A549 (cell line): ENCODE results near the gene SLC9A9.

Experiments
- BHLHE40 ChIP-seq: IDR thresholded peaks from 2 replicates; pipeline ENCODE4 v1.6.1; 2012; ENCODE audit warnings: low read depth, low read length, inconsistent platforms
- CBX8 ChIP-seq: fragments of 200-600 bp; sonication (generic); IDR thresholded peaks from 2 replicates; pipeline ENCODE4 v1.6.1; 2016
- CTCF ChIP-seq: fragments of >200 bp; sonication (Bioruptor Twin); formaldehyde crosslinking; IDR thresholded peaks from 3 replicates; pipeline ENCODE4 v1.5.1; 2016
- HOXA7 ChIP-seq: fragments of 250-450 bp; sonication (Bioruptor Pico); IDR thresholded peaks from 2 replicates; pipeline ENCODE4 v1.5.0; 2020; ENCODE audit warnings: mild to moderate bottlenecking, moderate library complexity
- JUN ChIP-seq, 2 experiments: fragments of >200 bp; sonication (Bioruptor Twin); formaldehyde crosslinking; IDR thresholded peaks; 2 replicates in 1 of 2; 3 replicates in 1 of 2; pipeline ENCODE4 v1.6.1; 2016 to 2017
- MAX ChIP-seq: IDR thresholded peaks from 2 replicates; pipeline ENCODE4 v1.6.1; 2012
- POLR2A ChIP-seq: IDR thresholded peaks from 2 replicates; pipeline ENCODE4 v1.6.1; 2012; ENCODE audit warnings: mild to moderate bottlenecking, low read length
- RFX5 ChIP-seq: fragments of 450-650 bp; IDR thresholded peaks from 2 replicates; pipeline ENCODE4 v1.7.1; 2014; ENCODE audit warnings: antibody characterized with exemption, mild to moderate bottlenecking, moderate library complexity
- SMC3 ChIP-seq: fragments of >200 bp; sonication (Bioruptor Twin); formaldehyde crosslinking; IDR thresholded peaks from 3 replicates; pipeline ENCODE4 v1.6.1; 2018; ENCODE audit warnings: inconsistent platforms
- TF ChIP-seq, protein P1 (sequence below): fragments of 200-600 bp; sonication (generic); IDR thresholded peaks from 2 replicates; pipeline ENCODE4 v1.6.1; 2016; ENCODE audit warnings: antibody characterized with exemption, mild to moderate bottlenecking, moderate library complexity

DNA sequence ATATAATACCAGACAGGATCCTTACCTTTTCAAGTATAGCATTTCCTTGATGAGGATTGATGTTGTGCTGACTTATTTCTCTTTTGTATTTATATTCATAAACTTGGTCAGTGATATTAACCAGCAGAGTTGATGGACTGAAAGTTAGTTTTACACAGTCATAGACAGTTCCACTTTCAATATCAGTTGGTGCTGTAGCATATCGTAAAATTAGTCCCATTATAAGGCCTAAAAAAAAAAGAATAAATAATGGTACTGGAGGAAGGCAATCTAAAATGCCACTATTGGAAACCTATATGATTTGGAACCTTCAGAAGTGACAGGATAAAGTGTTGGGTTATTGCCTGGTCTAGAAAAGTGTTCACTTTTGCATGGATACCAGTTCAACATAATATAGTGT, 16.3 kb downstream of the SLC9A9 start:
- TF ChIP-seq CTCF (no peak), MAX (no peak), JUN (IDR thresholded peaks at IDR 0.05) (no peak), POLR2A (no peak), HOXA7 (no peak), CBX8 (no peak), BHLHE40 (no peak), SMC3 (no peak), RFX5 (no peak)
- TF ChIP-seq, protein P1, sequence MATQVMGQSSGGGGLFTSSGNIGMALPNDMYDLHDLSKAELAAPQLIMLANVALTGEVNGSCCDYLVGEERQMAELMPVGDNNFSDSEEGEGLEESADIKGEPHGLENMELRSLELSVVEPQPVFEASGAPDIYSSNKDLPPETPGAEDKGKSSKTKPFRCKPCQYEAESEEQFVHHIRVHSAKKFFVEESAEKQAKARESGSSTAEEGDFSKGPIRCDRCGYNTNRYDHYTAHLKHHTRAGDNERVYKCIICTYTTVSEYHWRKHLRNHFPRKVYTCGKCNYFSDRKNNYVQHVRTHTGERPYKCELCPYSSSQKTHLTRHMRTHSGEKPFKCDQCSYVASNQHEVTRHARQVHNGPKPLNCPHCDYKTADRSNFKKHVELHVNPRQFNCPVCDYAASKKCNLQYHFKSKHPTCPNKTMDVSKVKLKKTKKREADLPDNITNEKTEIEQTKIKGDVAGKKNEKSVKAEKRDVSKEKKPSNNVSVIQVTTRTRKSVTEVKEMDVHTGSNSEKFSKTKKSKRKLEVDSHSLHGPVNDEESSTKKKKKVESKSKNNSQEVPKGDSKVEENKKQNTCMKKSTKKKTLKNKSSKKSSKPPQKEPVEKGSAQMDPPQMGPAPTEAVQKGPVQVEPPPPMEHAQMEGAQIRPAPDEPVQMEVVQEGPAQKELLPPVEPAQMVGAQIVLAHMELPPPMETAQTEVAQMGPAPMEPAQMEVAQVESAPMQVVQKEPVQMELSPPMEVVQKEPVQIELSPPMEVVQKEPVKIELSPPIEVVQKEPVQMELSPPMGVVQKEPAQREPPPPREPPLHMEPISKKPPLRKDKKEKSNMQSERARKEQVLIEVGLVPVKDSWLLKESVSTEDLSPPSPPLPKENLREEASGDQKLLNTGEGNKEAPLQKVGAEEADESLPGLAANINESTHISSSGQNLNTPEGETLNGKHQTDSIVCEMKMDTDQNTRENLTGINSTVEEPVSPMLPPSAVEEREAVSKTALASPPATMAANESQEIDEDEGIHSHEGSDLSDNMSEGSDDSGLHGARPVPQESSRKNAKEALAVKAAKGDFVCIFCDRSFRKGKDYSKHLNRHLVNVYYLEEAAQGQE, result no peak
